HG02588 (cell line): ENCODE data around the gene NCAPD2.

ENCODE experiments used
- ATAC-seq: cut with Tn5 transposase; IDR thresholded peaks from one replicate; pipeline ENCODE4 v1.9.1; 2021; ENCODE audit warnings: mild to moderate bottlenecking, moderate library complexity; ENCODE audit not compliant: unreplicated experiment

The NCAPD2 gene

DNA sequence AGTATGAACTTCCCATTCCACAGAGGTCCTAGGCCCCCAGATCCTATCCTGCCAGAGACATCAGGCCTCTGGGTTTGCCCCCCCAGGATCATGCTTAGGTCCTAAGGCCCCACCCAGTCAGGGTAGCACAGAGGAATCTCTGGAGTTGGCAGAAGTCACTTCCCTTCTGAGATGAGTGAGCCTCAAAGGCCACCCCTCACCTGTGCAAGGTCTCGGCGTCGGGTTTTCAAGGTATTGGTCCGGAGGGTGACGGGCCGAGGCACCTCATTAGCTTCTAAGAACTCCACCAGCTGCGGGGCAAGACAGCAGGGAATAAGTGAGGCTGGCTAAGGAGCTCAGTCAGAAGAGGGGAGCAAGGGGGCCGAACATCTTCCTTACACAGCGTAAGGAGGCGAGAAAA, 69.0 kb downstream of the NCAPD2 start:
- ATAC-seq: no peak

- ATAC-seq: no peak
Observed at GRCh38 chr12:6563448-6564050, 69.6 kb downstream of the NCAPD2 start.

DNA sequence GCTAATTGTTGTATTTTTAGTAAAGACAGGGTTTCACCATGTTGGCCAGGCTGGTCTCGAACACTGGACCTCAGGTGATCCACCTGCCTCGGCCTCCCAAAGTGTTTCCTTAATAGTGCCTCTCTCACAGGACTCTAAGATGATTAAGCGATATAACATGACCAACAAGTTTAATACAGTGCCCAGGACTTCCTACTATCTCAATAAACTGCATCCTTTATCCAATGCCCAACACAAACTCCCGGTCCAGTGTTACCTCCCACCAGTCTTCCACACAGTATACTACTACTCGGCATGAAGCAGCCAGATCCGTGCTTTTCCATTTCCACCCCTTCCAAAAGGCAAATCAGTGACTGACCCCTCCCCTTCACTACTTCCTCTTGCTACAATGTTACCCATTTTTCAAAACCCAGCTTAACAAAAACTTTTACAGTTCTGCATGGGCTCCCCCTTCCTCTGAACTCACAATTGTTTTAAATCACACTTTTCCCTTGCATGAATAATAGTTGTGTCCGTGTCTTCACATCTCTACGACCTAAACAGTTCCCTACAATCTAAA, 73.3 kb downstream of the NCAPD2 start:
- no peak for ATAC-seq

DNA sequence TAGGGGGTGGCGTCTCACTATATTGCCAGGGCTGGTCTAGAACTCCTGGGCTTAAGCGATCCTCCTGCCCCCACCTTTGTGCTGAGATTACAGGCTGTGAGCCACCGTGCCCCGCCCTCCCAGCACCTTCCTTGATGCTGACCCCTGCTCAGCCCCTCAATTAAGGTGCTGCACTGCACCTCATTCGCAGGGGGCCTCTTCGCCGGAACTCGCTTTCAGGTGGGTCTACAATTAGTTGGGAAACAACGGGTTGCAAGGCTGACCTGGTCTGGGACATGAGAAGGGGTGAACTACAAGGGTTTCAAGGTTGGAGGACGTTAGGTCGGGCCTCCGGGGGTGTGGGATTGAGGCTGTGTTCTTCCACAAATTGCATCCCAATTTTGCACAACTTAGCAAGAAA, 75.4 kb downstream of the NCAPD2 start:
- no peak for ATAC-seq

DNA sequence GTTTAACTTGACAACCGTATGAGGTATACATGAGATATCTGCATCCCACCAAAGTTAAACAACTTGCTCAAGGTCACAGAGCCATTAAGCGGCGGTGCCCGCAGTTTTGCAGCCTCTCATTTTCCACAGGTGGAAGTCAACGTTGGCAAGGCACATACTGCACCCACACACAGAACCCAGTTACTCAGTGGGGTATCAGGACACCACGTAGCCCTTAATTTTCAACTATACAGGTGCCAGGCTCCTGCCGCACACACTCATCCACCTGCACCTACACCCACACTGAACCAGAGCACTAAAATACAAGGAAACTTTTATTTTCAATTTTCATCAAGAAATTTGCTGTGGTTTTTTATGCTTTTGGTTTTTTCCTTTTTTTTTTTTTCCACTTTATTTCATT, 75.9 kb downstream of the NCAPD2 start:
- no peak for ATAC-seq

GRCh38 chr12:6570264-6570887, 76.5 kb downstream of the NCAPD2 start:
- ATAC-seq: no peak

GRCh38 chr12:6573001-6573400, 79.1 kb downstream of the NCAPD2 start:
- ATAC-seq: no peak

GRCh38 chr12:6574576-6575295, 80.8 kb downstream of the NCAPD2 start:
- no peak for ATAC-seq

DNA sequence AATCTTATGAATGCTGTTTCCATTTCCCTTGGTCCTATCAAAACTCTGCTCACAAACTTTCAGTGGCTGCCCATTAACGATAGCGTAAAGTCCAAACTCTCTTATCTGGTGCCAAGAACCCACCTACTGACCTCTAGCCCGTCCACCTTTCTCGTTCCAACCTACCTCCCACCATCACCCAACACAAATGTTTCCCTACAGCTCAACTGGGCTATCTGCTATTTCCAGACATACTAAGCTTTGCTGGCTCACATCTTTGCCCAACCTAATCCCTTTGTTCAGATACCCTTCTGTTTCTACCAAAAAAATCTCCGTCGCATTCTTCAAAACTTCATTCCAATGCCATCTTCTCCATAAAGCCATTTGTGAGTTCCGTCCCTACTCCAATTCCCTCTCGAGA, 81.7 kb downstream of the NCAPD2 start:
- ATAC-seq: no peak
